Right atrium auricular region (tissue), 2 donors: ENCODE measurements around the gene ARHGEF39. TPM values are rescaled to one million over a fixed set of nuclear protein-coding genes. Genes with fewer than 3 reads are reported as not detected.

Source experiments
- DNase-seq: peaks from one replicate; pipeline ENCODE4 v3.0.0-alpha.2; 2019; ENCODE audit warnings: low spot score
- H3K27ac ChIP-seq, 2 donors: fragments of 200-600 bp; sonication (generic); 1 replicate in 1 of 2; 2 replicates in 1 of 2; pipeline ENCODE4 v1.5.1; 2016 to 2019
- H3K27me3 ChIP-seq, 2 donors: fragments of 200-600 bp; sonication (generic); one replicate each; pipeline versions ENCODE4 v1.5.1 to v1.6.0; 2017 to 2019
- H3K36me3 ChIP-seq: fragments of 200-600 bp; sonication (generic); one replicate; pipeline ENCODE4 v1.5.1; 2016
- H3K4me1 ChIP-seq, 2 donors: fragments of 200-600 bp; sonication (generic); one replicate each; pipeline versions ENCODE4 v1.5.1 to v1.6.0; 2017 to 2019
- H3K4me3 ChIP-seq, 2 donors: fragments of 200-600 bp; sonication (generic); 1 replicate in 1 of 2; 2 replicates in 1 of 2; pipeline ENCODE4 v1.5.1; 2017 to 2019; ENCODE audit warnings: mild to moderate bottlenecking in 1 of 2, moderate library complexity in 1 of 2
- H3K9me3 ChIP-seq, 2 donors: fragments of 200-600 bp; sonication (generic); one replicate each; pipeline ENCODE4 v1.5.1; 2019
- total RNA-seq, 2 donors: library from RNA; depleted of rRNA; stranded (reverse); fragments of >200 nt; gene quantifications; one replicate each; pipeline ENCODE4 v1.1.0, GENCODE V29; 2016
- TF ChIP-seq, protein P1 (sequence below), 2 donors: fragments of 200-600 bp; sonication (generic); IDR thresholded peaks; one replicate each; pipeline ENCODE4 v1.5.1; 2019; ENCODE audit warnings: antibody characterized with exemption in 2 of 2

ARHGEF39 gene
- total RNA-seq, 2 donors from 2014 or later: 0.44 TPM; not detected in 1

DNA sequence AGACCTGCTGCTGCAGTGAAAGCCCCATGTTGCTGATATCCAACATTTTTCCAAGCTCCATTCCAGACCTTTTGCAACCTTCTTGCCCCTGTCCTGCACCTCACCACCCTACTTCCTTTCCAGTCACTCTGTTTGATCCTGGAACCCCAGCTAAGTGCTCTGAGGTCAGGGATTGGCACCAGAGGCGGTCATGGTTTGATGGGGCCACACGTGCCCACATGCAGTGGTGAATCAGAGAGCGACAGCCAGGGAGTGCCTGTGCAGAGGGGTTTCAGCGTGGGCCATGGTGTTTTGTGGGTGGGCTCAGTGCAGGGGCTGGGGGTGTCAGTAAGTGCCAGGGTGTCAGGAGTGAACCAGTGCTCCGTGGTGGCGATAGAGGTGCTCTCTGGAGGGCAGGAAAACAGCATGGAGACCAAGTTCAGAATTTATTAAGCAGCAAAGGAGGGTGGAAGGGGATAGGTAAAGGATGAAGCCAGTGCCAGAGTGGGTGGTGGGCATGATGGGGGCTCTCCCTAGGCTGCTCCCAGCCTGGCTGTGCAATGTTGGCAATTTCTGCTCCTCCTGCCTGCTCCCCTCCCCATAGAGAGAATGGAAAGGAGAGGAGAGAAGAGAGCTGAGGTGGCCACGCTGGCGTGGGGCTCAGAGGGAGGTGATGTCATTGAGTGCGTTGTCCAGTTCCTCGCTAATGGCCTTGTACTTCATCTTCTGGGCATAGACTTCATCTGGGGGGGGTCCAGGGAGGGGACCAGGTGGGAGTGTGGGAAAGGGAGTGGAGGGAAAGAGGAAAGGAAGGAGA lies 17.7 kb upstream of the ARHGEF39 start:
- Histone ChIP-seq H3K4me3 (no peak overlapping the region), H3K27ac (no peak overlapping the region), H3K4me1 (peaks cover 0 to 31% of the 10 kb centered on the region in 2 donors), H3K36me3 (peaks cover 45% of the 10 kb centered on the region), H3K27me3 (no peaks in the 10 kb centered on the region), H3K9me3 (no peaks in the 10 kb centered on the region)
- DNase-seq: no peak
- TF ChIP-seq, protein P1, sequence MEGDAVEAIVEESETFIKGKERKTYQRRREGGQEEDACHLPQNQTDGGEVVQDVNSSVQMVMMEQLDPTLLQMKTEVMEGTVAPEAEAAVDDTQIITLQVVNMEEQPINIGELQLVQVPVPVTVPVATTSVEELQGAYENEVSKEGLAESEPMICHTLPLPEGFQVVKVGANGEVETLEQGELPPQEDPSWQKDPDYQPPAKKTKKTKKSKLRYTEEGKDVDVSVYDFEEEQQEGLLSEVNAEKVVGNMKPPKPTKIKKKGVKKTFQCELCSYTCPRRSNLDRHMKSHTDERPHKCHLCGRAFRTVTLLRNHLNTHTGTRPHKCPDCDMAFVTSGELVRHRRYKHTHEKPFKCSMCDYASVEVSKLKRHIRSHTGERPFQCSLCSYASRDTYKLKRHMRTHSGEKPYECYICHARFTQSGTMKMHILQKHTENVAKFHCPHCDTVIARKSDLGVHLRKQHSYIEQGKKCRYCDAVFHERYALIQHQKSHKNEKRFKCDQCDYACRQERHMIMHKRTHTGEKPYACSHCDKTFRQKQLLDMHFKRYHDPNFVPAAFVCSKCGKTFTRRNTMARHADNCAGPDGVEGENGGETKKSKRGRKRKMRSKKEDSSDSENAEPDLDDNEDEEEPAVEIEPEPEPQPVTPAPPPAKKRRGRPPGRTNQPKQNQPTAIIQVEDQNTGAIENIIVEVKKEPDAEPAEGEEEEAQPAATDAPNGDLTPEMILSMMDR (IDR thresholded peaks at IDR 0.05): no peak

- Histone ChIP-seq H3K36me3 (peaks cover 39% of the 10 kb centered on the region), H3K9me3 (no peaks in the 10 kb centered on the region), H3K4me3 (no peak overlapping the region), H3K4me1 (peaks cover 0 to 24% of the 10 kb centered on the region in 2 donors), H3K27me3 (no peaks in the 10 kb centered on the region), H3K27ac (no peak overlapping the region)
- TF ChIP-seq, protein P1 (IDR thresholded peaks at IDR 0.05): no peak
- DNase-seq: no peak
These were observed 17.1 kb upstream of the ARHGEF39 start for GRCh38 chr9:35682051-35682450.

GRCh38 chr9:35681341-35682002 lies 16.5 kb upstream of the ARHGEF39 start:
- Histone ChIP-seq H3K9me3 (no peaks in the 10 kb centered on the region), H3K27me3 (no peaks in the 10 kb centered on the region), H3K4me1 (peaks cover 0 to 18% of the 10 kb centered on the region in 2 donors), H3K4me3 (no peak overlapping the region), H3K36me3 (peaks cover 38% of the 10 kb centered on the region), H3K27ac (no peak overlapping the region)
- DNase-seq: no peak
- TF ChIP-seq, protein P1 (IDR thresholded peaks at IDR 0.05): no peak

GRCh38 chr9:35680331-35681105 lies 15.5 kb upstream of the ARHGEF39 start:
- DNase-seq: no peak
- Histone ChIP-seq H3K4me3 (no peak overlapping the region), H3K9me3 (no peaks in the 10 kb centered on the region), H3K4me1 (peaks cover 0 to 18% of the 10 kb centered on the region in 2 donors), H3K27ac (no peak overlapping the region), H3K36me3 (peaks cover 31% of the 10 kb centered on the region), H3K27me3 (no peaks in the 10 kb centered on the region)
- TF ChIP-seq, protein P1 (IDR thresholded peaks at IDR 0.05): no peak

GRCh38 chr9:35679766-35680330 lies 14.9 kb upstream of the ARHGEF39 start:
- no peak for DNase-seq
- Histone ChIP-seq H3K27me3 (no peaks in the 10 kb centered on the region), H3K36me3 (peaks cover 24% of the 10 kb centered on the region), H3K4me1 (peaks cover 0 to 15% of the 10 kb centered on the region in 2 donors), H3K9me3 (no peaks in the 10 kb centered on the region), H3K27ac (no peak overlapping the region), H3K4me3 (no peak overlapping the region)
- TF ChIP-seq, protein P1 (IDR thresholded peaks at IDR 0.05): no peak
